ENCODE results near the gene ZNF146.
A peak's percentile ranks its signal among the peaks of the same experiment; 100 is the strongest.
"Not testable (repeated sequence)": the region's sequence is repeated elsewhere in the genome, so short reads cannot be mapped to it uniquely, and the experiment has no call there.

ZNF146 gene

DNA sequence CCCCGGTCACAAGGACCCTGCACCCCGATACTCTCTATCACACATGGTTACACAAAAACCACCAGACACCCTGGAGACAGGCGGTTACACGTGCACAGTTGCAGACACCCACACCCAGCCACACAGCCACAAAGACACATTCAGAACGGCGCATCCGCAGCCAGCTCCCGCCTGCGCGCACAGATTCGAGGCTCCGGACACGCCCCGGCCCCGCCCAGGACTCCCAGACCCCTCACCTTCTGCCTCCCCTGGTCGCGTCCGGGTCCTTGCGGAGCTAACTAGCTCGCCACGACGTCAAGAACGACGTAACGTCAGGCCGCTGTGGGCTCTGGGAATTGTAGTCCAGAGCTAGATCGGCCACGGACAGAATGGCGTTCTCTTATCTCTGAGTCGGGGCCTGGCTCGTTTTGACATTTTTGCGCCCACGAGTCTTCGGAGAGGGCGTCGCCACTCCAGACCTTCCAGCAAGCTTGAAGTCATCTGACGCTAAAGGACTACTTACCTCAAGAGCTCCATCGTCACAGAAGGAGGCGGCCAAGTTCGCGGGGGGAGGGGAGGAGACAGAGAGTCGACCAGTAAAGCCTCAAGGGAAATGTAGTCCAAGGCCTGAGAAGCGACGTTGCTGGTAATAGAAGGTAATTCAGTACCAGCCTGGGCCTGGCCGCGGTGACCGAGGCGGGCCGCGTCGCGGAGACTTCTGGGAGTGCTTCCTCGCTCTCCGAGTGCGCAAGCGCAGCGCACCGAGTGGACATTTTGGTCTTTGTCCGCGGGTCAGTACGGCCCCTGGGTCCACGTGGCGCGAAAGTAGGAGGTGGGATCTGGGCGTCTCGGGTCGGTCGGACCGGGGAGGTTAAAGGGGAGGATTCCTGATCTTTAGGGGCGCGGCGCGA lies at the start of gene ZNF146, which contains the start of gene ZNF565:
Gene ZNF146, plus strand, starts transcription at position 721 of the 890 bp plus-strand sequence. CDS start 21,335 bp downstream, outside the sequence.
Gene ZNF565, minus strand, starts transcription at position 280 of the 890 bp plus-strand sequence. CDS start 12,680 bp downstream, outside the sequence.
- DNase-seq (ENCODE audit: low spot score) = peak; percentile 96

DNA sequence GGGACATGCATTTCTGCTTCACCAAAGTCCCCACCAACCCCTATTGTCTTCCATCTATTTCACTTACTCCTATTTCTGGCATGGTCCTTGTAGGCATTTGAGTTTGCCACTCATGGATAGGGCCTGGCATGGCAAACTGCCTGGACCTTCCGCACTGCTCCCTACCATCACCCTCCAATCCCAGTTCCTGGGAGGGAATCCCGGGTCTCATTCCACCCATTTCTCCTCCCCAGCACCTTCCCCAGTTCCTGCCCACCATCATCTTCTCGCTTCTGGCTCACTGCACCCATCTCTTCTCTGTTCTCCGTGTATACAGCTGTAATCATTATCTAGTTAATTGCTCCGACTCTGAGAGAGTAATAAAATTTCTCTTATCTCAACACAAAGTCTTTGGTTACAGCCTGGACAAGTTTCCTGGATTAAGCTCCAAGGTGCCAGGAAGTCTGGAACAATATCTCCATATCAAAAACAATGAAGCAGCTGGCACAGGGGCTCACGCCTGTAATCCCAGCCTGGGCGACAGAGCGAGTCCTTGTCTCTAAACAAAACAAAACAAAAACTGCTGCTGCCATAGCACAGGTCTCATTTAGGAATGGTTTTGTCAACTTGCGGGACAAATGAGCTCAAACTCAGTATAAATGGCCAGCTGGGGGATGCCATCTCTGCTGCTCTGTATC lies 45.7 kb upstream of the ZNF146 start:
- no peak for DNase-seq (ENCODE audit: low spot score)

DNA sequence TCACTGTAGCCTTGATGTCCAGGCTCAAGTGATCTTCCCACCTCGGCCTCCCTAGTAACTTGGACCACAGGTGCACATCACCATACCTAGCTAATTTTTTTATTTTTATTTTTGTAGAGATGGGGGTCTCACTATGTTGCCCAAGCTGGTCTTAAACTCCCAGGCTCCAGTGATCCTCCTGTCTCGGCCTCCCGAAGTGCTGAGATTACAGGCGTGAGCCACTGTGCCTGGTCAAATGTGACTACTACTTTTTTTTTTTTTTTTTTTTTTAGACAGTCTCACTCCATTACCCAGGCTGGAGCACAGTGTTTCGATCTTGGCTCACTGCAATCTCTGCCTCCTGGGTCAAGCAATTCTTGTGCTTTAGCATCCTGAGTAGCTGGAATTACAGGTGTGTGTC lies 42.1 kb upstream of the ZNF146 start:
- DNase-seq (ENCODE audit: low spot score) = no peak

DNA sequence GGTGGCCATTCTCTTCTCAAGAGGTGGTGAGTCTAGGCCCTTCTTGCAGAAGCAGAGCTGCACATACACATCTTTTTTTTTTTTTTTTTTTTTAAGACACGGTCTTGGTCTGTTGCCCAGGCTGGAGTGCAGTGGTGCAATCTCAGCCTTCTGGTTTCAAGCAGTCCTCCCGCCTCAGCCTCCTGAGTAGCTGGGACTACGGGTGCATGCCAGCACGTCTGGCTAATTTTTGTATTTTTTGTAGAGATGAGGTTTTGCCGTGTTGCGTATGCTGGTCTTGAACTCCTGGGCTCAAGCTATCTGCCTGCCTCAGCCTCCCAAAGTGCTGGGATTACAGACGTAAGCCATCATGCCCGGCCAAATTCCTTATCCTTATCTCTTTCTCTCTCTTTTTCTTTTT lies 41.1 kb upstream of the ZNF146 start:
- DNase-seq (ENCODE audit: low spot score) = not testable (repeated sequence)

DNA sequence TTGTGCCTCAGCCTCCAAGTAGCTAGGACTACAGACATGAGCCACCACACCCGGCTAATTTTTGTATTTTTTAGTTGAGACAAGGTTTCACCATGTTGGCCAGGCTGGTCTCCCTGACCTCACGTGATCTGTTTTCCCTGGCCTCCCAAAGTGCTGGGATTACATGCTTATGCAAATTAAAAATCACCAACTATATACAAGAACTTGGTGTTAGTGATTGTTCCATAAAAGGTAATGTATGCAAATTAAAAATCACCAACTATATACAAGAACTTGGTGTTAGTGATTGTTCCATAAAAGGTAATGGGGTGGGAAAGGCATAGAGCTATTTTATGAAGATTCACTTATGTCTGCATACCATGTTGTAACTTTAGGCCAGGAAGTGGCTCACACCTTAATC lies 35.8 kb upstream of the ZNF146 start:
- not testable (repeated sequence) for DNase-seq (ENCODE audit: low spot score)

DNA sequence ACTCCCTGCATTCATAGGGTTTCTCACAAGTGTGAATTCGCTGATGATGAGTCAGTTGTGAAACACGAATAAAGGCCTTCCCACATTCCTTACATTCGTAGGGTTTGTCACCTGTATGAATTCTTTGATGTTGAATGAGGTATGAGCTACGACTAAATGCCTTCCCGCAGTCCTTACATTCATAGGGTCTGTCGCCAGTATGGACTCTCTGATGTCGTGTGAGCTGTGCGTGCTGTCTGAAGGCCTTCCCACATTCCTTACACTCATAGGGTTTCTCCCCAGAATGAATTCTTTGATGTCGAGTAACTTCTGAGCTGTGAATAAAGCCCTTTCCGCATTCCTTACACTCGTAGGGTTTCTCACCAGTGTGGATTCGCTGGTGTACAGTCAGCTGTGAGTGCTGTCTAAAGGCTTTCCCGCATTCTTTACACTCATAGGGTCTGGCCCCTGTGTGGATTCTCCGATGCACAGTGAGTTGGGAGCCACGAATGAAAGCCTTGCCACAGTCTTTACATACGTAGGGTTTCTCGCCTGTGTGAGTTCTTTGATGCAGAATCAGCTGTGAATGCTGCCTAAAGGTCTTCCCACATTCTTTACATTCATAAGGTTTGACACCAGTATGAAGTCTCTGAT lies 32.2 kb upstream of the ZNF146 start:
- no peak for DNase-seq (ENCODE audit: low spot score)

DNA sequence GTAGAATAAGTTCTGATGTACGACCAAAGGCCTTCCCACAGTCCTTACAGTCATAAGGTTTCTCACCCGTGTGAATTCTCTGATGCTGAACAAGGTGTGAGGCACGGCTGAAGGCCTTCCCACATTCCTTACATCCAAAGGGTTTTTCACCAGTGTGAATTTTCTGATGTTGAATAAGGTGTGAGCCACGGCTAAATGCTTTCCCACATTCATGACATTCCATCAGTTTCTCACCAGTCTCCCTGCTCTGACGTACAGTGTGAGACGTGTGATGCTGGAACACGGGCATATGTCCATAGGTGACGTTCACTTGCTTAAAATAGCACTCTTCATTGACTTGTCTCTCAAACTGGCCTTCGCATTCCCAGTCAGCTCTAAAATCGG lies 31.7 kb upstream of the ZNF146 start:
- no peak for DNase-seq (ENCODE audit: low spot score)

DNA sequence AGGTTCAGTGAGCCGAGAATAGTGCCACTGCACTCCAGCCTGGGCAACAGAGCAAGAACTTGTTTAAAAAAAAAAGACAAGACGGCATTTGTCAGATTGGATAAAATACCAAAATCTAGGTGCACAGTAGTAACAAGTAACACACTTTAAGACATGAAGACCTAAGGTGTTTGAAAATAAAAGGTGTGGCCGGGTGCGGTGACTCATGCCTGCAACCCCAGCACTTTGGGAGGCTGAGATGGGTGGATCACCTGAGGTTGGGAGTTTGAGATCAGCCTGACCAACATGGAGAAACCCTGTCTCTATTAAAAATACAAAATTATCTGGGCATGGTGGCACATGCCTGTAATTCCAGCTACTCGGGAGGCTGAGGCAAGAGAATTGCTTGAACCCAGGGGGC lies 28.2 kb upstream of the ZNF146 start:
- DNase-seq (ENCODE audit: low spot score) = not testable (repeated sequence)

DNA sequence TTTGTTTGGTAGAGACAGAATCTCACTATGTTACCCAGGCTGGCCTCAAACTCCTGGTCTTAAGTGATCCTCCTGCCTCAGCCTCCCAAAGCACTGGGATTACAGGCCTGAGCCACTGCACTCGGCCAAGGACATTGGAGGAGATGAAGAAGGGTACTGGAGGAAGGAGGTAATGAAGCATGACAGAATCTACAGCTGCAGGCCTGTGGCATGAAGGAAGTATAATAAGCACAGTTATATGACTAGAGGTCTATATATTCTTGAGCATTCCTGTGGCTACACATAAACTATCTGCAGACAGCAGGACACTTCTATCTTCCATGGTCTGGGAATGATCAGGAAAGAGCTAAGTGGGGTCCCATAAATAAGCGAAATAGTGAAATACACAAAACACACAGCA lies 18.7 kb upstream of the ZNF146 start:
- no peak for DNase-seq (ENCODE audit: low spot score)

DNA sequence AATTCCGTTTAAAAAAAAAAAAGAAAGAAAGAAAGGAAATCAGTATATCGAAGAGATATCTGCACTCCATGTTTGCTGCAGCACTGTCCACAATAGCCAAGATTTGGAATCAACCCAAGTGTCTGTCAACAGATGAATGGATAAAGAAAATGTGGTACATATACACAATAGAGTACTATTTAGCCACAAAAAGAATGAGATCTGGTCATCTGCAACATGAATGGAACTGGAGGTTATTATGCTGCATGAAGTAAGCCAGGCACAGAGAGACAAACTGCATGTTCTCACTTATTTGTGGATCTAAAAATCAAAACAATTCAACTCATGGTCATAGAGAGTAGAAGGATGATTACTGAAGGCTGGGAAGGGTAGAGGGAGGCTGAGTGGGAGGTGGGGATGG lies 16.8 kb upstream of the ZNF146 start:
- no peak for DNase-seq (ENCODE audit: low spot score)

DNA sequence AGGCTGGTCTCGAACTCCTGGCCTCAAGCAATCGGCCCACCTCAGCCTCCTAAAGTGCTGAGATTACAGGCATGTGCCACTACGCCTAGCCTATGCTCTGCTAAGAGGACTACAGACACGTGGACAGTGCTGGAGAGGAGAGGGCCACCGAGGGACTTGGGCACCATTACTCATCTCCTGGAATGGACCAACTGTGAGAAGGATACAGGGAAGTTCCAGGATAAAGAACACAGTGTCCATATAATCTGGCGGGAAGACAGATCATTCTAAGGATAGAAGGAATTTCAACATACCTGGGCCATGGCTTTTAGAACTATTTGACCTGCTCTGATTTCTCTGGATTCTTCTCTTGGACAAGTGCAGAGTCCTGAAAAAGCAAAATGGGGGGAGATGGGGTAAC lies 13.2 kb upstream of the ZNF146 start:
- no peak for DNase-seq (ENCODE audit: low spot score)

DNA sequence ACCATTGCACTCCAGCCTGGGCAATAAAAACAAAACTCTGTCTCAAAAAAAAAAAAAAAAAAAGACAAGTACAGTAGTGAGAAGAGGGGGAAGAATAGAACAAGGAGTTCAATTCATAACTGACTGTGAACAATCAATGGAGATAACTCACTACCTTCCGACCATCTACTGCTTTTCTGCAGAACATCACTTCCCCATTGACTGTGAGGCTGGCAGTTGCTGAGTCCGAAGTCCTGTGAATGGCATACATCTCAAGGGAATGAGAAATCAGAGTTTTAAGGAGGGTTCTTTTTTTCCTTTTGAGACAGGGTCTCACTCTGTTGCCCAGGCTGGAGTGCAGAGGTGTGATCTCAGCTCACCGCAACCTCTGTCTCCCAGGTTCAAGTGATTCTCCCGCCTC lies 11.6 kb upstream of the ZNF146 start:
- no peak for DNase-seq (ENCODE audit: low spot score)

DNA sequence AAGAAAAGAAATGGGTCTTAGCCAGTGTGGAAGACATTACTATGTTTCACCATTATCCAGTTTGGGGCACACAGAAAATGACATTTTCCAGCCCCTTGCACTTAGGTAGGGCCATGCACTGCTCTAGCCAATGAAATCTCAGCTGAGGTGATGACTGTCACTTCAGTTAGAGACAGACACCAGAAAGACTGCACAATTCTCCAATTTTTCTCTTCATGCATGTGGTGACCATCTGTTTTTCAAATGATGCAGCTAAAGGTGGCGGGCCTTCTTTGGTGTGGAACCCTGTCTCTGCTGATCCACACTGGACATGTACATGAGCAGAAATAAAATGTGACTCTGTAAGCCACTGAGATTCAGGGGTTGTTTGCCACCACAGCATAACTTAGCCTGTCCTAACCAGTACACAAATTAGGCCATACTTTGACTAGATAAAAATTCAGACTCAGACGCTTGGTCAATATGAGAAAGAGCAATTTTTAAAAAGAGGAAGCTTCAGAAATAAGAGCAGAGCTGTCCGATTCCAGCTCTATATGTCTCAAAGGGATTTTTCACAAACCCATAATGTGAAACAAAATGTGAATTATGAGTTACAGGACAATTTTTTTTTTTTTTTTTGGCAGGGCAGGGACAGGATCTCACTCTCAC lies 7.2 kb upstream of the ZNF146 start:
- DNase-seq (ENCODE audit: low spot score) = no peak

DNA sequence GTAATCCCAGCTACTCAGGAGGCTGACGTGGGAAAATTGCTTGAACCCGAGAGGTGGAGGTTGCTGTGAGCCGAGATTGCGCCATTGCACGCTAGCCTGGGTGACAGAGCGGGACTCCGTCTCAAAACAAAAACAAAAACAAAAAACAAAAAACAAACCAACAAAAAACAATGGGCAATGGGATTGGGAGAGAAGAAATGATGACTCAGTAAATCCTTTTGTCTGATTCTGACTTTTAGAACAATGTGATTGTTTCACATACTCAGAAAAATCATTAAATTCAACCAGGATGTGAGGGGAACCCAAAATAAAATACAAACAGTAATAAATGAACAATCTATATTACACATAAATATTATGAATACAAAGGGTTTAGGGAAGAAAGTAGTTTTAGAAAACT lies 5.5 kb upstream of the ZNF146 start:
- no peak for DNase-seq (ENCODE audit: low spot score)

DNA sequence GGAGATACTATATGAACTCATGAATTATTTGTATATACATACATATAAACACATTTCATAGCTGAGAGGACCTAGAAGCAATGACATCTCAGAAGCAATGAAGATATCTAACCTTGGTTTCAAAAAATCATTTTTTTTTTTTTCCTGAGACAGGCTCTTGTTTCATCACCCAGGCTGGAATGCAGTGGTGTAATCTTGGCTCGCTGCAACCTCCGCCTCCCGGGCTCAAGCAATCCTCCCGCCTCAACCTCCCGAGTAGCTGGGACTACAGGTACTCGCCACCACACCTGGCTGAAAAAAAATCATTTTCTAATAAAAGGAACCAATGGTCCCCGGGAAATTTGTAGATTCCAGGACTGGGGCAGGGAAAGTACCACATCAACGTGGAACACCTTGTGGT lies 4.4 kb upstream of the ZNF146 start:
- DNase-seq (ENCODE audit: low spot score) = no peak

DNA sequence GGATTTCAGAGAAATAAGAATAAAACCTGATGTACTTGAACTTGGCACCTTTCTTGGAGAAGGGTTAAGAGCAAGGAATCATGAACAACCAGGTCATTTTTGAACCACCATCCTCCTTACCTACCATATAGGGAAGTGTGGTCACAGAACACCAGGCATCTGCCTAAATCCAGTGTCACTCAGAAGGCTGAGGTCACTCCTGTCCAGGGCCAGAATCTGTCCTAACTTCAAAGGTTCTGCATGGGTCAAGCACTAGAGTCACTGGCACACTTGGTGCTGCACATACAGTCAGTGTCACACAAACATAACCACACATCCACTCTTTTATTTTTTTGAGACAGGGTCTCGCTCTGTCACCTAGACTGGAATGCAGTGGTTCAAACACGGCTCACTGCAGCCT lies 2.0 kb upstream of the ZNF146 start:
- no peak for DNase-seq (ENCODE audit: low spot score)

DNA sequence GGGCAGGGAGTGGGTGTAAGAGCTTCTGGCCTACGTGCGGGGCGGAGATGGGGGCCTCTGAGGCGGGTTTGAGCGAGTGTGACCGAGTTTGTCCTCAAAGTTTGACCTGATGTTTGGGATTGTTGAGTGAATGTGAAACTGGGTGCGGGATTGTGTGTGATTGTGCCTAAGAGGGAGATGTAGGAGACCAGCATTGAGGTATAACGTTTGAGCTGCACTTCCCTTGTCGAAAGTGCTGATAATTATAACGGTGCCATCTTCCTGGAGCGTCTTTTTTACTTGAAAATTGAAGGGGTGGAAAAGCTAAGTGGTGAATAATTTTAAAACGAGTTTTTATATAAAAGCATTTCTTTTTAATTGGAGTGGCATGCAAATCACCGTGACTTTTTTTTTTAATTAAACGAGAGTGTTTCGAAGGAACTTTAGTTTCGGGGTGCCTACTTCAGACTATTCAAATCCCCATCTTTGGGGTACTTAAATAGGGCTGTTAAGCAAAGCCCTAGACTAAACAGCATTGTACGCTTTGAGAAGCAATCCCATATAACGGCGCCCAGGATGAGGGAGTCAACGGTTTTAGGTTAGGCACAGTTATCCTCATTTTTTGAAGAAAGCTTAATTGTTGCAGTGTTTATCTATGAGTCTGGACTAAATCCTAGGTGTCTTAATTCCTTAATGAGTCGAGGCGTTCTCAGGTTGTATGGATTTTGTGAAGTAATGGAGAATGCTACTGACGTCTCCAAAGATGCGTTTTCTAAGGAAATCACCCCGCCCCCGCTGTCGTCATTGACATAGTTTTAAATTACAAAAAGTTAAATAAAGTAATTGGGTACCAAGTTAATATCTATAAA lies 594 bp downstream of the ZNF146 start:
- no peak for DNase-seq (ENCODE audit: low spot score)

DNA sequence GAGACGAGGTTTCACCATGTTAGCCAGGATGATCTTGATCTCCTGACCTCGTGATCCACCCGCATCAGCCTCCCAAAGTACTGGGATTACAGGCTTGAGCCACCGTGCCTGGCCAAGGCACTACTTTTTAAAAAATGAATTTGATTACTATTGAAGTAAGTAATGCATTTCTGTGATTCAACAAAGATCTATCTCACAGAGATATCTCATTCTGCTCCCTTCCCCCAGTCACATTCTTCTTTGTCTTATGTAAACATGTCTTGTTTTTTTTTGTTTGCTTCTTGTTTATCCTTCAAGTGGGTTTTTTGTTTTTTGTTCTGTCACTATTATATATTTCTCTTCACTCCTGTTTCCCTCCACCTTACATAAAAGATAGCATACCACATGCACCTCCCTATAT lies 6.6 kb downstream of the ZNF146 start:
- DNase-seq (ENCODE audit: low spot score) = no peak

DNA sequence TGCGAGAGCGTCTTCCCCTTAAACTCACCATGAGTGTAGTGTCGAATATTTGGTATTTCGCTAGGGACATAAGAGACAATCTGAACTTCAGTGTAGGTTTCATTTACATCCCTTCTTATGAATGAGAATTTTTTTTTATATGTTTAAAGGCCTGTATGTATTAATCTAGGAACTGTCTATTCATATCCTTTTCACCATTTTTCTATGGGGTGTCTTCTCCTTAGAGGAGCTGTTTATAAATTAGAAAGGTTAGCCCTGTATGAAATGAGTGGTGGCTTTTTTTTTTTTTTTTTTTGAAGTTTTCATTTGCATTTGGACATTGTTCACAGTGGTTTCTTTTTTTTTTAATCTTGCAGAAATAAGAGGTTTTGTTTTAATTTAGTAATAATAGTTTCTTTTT lies 7.6 kb downstream of the ZNF146 start:
- DNase-seq (ENCODE audit: low spot score) = no peak

DNA sequence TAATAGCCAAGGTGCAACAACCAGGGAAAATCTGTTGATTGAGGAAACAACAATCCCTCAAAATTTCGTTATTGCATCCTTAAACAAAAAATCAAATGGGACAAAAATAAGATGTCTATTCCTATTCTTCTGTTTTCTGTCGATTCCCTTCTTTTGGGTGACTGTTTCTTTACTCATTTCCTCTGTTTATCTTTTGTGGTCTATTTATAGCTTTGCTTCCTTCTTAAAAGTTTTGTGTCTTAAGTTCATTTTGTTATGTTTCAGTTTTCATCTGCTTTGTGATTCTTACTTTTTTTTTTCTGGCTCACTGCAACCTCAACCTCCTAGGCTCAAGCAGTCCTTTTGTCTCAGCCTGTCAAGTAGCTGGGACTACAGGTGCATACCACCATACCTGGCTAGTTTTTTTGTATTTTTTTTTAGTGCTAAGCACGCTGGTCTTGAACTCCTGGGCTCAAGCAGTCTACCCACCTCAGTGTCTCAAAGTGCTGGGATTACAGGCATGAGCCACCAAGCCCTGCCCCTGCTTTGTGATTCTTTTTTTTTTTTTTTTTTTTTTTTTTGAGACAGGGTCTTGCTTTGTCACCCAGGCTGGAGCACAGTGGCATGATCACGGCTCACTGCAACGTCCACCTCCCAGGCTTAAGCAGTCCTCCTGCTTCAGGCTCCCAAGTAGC lies 10.4 kb downstream of the ZNF146 start:
- no peak for DNase-seq (ENCODE audit: low spot score)

DNA sequence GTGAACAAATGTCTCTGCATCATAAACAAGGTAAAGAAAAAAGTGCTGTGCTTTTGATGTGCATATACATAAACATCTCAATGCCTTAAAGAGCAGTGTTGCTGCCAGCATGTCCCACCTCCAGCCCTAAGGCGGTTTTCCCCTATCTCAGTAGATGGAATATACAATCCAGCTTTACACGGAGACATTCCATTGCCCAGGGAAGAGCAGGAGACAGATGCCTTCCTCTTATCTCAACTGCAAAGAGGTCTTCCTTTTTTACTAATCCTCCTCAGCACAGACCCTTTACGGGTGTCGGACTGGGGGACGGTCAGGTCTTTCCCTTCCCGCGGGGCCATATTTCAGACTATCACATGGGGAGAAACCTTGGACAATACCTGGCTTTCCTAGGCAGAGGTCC lies 18.7 kb downstream of the ZNF146 start:
- DNase-seq (ENCODE audit: low spot score) = not testable (repeated sequence)

Data from CD4-positive, alpha-beta T cell treated with Interleukin-6 at 100 ng/mL for 8 hours (primary cell).